GM12892 (cell line): ENCODE measurements around the gene OSBPL3.

Experiments used
- POLR2A ChIP-seq: IDR thresholded peaks from 2 replicates; pipeline ENCODE4 v1.6.1; 2011; ENCODE audit warnings: low read depth, low read length, control low read depth
- POLR2AphosphoS5 ChIP-seq: IDR thresholded peaks from 2 replicates; pipeline ENCODE4 v1.6.1; 2011; ENCODE audit warnings: low read depth, low read length, control low read depth
- TAF1 ChIP-seq: IDR thresholded peaks from 2 replicates; pipeline ENCODE4 v1.6.1; 2011; ENCODE audit warnings: low read depth, mild to moderate bottlenecking, control low read depth, low read length, borderline replicate concordance

- no peak for TF ChIP-seq TAF1
- TF ChIP-seq POLR2A, result no peak
- TF ChIP-seq POLR2AphosphoS5, result no peak
Measured at GRCh38 chr7:24943096-24943948, 36.7 kb downstream of the OSBPL3 start.
